HL-60 (cell line): ENCODE measurements around the gene DXO.
"Not testable (repeated sequence)": the region's sequence is repeated elsewhere in the genome, so short reads cannot be mapped to it uniquely, and the experiment has no call there.

Experiments used
- CTCF ChIP-seq: IDR thresholded peaks from one replicate; pipeline ENCODE4 v1.5.1; 2011; ENCODE audit warnings: low read length, control low read depth, inconsistent platforms; ENCODE audit not compliant: insufficient read depth
- GABPA ChIP-seq: IDR thresholded peaks from 2 replicates; pipeline ENCODE4 v1.6.1; 2012; ENCODE audit warnings: low read depth
- POLR2AphosphoS5 ChIP-seq: IDR thresholded peaks from 2 replicates; pipeline ENCODE4 v1.6.1; 2012; ENCODE audit warnings: low read depth

DNA sequence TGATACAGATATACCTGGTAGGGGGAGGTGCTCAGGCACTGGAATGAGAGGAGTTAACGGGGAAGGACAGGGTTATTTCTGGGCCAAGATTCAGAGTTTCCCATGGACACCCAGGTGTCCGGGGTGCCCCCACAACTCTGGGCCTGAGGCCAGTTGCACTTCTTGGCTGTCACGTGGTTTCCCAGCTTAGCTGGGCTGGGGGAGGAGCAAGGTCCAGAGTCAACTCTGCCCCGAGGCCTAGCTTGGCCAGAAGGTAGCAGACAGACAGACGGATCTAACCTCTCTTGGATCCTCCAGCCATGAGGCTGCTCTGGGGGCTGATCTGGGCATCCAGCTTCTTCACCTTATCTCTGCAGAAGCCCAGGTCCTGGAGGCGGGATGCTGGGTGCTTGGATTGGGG is 42.6 kb upstream of the DXO start, which contains the start of gene C4B:
- TF ChIP-seq CTCF, POLR2AphosphoS5, GABPA: not testable (repeated sequence)
